Thyroid gland (tissue), 4 donors: Measurements from ENCODE around the gene SIGLEC15. TPM values are rescaled to one million over a fixed set of nuclear protein-coding genes. Genes with fewer than 3 reads are reported as not detected.
"Not testable (repeated sequence)": the region's sequence is repeated elsewhere in the genome, so short reads cannot be mapped to it uniquely, and the experiment has no call there.

Experiments used
- DNase-seq, 2 donors: peaks; one replicate each; pipeline ENCODE4 v3.0.0-alpha.2; 2019
- H3K27ac ChIP-seq, 3 donors: fragments of 200-600 bp; sonication (generic); 1 replicate in 2 of 3; 2 replicates in 1 of 3; pipeline ENCODE4 v1.5.1; 2016 to 2019; ENCODE audit warnings: mild to moderate bottlenecking in 1 of 3, moderate library complexity in 1 of 3
- H3K27me3 ChIP-seq: fragments of 200-600 bp; sonication (generic); one replicate; pipeline ENCODE4 v1.5.1; 2019
- H3K36me3 ChIP-seq, 2 donors: fragments of 200-600 bp; sonication (generic); one replicate each; pipeline ENCODE4 v1.5.1; 2016 to 2019
- H3K4me1 ChIP-seq, 2 donors: fragments of 200-600 bp; sonication (generic); one replicate each; pipeline ENCODE4 v1.5.1; 2017 to 2019
- H3K4me3 ChIP-seq, 3 donors: fragments of 200-600 bp; sonication (generic); replicated peaks in 1 of 3; 1 replicate in 2 of 3; 2 replicates in 1 of 3; pipeline ENCODE4 v1.5.1; 2016; ENCODE audit warnings: mild to moderate bottlenecking in 1 of 3
- H3K9me3 ChIP-seq: fragments of 200-600 bp; sonication (generic); one replicate; pipeline ENCODE4 v1.5.1; 2017
- CTCF ChIP-seq, 6 experiments: fragments of 200-600 bp in 3 of 6; fragments of 450-650 bp in 3 of 6; sonication (generic) in 3 of 6; IDR thresholded peaks; one replicate each; pipeline ENCODE4 v1.5.1; 2016 to 2019; ENCODE audit warnings: antibody characterized with exemption in 6 of 6, mild to moderate bottlenecking in 2 of 6, inconsistent platforms in 1 of 6, moderate library complexity in 1 of 6
- POLR2A ChIP-seq, 2 donors: fragments of 450-650 bp; IDR thresholded peaks; one replicate each; pipeline ENCODE4 v1.6.1; 2017; ENCODE audit warnings: antibody characterized with exemption in 2 of 2, mild to moderate bottlenecking in 2 of 2, moderate library complexity in 1 of 2
- WGBS, 2 donors: methylation state at CpG; one replicate each; pipeline ENCODE4 v1.1.5; 2017; 5-methylcytosine and 5-hydroxymethylcytosine counted together
- intact Hi-C: fragments of 100-400 bp; cut with DNase I; formaldehyde crosslinking; loops from one replicate; pipeline ENCODE4 v1.15.1; 2023
- total RNA-seq, 4 donors: library from RNA; depleted of rRNA; stranded (reverse); fragments of >200 nt; gene quantifications; one replicate each; pipeline ENCODE4 v1.2.3, GENCODE V29; 2016

Gene SIGLEC15
- total RNA-seq, 4 donors from 2014 or later: 0.33 to 4.0 (median 0.54) TPM; not detected in 1

GRCh38 chr18:45805551-45805950 lies 19.9 kb upstream of the SIGLEC15 start:
- Histone ChIP-seq H3K9me3 (no peaks in the 10 kb centered on the region), H3K4me3 (no peak overlapping the region), H3K36me3 (no peaks in the 10 kb centered on the region), H3K27ac (no peak overlapping the region), H3K27me3 (no peaks in the 10 kb centered on the region), H3K4me1 (no peaks in the 10 kb centered on the region)
- intact Hi-C loops: no loop called here
- DNase-seq: no peak
- TF ChIP-seq CTCF (IDR thresholded peaks at IDR 0.05): no peak
- no peak for TF ChIP-seq POLR2A (IDR thresholded peaks at IDR 0.05)

DNA sequence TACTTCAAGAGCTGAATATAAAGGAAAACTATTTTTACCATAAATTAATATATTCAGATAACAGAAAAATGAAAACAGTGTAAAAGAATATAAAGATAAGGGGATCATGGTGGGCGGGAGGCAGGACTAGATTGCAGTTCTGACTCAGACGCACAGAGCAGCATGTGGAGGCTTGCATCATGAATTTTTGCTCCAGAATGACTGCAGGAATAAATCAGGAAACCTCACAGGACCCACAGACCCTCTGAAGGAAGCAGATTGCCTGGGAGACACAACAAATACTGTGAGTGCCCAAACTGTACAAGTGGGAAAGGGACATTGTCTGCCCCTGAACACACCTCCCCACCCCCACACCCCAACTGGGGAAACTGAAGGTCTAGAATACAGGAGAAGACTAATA lies 19.2 kb upstream of the SIGLEC15 start:
- intact Hi-C loops: no loop called here
- no peaks in the 10 kb centered on the region for H3K9me3 ChIP-seq
- no peaks in the 10 kb centered on the region for H3K4me1 ChIP-seq
- no peak overlapping the region for H3K4me3 ChIP-seq
- H3K27me3 ChIP-seq: no peaks in the 10 kb centered on the region
- no peaks in the 10 kb centered on the region for H3K36me3 ChIP-seq
- no peak overlapping the region for H3K27ac ChIP-seq
- WGBS, 2 donors: 76 to 78% methylated on average over 2 of the region's 2 CpGs
- DNase-seq: no peak
- TF ChIP-seq CTCF (IDR thresholded peaks at IDR 0.05) (no peak), POLR2A (IDR thresholded peaks at IDR 0.05) (no peak)

DNA sequence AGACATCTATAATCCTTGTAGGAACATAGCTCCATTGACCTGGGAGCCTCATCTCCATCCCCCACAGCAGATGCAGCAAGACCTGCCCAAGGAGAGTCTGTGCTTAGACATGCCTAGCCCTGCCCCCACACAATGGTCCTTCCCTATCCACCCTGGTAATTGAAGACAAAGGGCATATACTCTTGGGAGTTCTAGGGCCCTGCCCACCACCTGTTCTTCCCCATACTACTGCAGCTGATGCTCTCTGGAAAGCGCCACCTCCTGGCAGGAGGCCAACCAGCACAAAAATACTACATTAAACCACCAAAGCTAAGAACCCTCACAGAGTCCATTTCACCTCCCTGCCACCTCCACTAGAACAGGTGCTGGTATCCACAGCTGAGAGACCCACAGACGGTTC lies 18.3 kb upstream of the SIGLEC15 start:
- H3K9me3 ChIP-seq, H3K4me1 ChIP-seq, DNase-seq, H3K27ac ChIP-seq, H3K4me3 ChIP-seq, intact Hi-C loops, H3K36me3 ChIP-seq, H3K27me3 ChIP-seq: not testable (repeated sequence)
- WGBS, 2 donors: 37 to 40% methylated on average over 2 of the region's 2 CpGs

- H3K27me3 ChIP-seq, H3K4me3 ChIP-seq, H3K9me3 ChIP-seq, H3K4me1 ChIP-seq, H3K27ac ChIP-seq, intact Hi-C loops, H3K36me3 ChIP-seq, DNase-seq: not testable (repeated sequence)
These were observed 10.7 kb upstream of the SIGLEC15 start for GRCh38 chr18:45814733-45815132.

- DNase-seq: no peak
- Histone ChIP-seq H3K9me3 (no peaks in the 10 kb centered on the region), H3K4me3 (no peak overlapping the region), H3K27me3 (no peaks in the 10 kb centered on the region), H3K36me3 (no peaks in the 10 kb centered on the region), H3K27ac (no peak overlapping the region), H3K4me1 (no peaks in the 10 kb centered on the region)
- intact Hi-C loops: no loop called here
- TF ChIP-seq POLR2A (IDR thresholded peaks at IDR 0.05): no peak
- no peak for TF ChIP-seq CTCF (IDR thresholded peaks at IDR 0.05)
- 82 to 83% methylated on average over 1 of the region's 1 CpG for WGBS, 2 donors
These were observed 7.9 kb upstream of the SIGLEC15 start for GRCh38 chr18:45817543-45817942.

DNA sequence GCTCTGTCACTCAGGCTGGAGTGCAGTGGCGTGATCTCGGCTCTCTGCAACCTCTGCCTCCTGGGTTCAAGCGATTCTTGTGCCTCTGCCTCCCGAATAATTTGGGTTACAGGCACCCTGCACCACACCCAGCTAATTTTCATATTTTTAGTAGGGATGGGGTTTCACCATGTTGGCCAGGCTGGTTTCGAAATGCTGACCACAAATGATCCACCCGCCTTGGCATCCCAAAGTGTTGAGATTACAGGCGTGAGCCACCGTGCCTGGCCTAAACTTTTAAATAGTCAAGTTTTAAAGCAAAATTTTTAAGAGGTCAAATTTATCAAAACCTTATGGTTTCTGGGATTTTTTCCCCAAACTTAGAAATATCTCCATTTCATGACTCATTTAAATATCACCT lies 6.7 kb upstream of the SIGLEC15 start:
- WGBS, 2 donors: 88 to 91% methylated on average over 8 of the region's 8 CpGs
- H3K27ac ChIP-seq, H3K9me3 ChIP-seq, H3K4me3 ChIP-seq, intact Hi-C loops, H3K27me3 ChIP-seq, H3K4me1 ChIP-seq, DNase-seq, H3K36me3 ChIP-seq: not testable (repeated sequence)

DNA sequence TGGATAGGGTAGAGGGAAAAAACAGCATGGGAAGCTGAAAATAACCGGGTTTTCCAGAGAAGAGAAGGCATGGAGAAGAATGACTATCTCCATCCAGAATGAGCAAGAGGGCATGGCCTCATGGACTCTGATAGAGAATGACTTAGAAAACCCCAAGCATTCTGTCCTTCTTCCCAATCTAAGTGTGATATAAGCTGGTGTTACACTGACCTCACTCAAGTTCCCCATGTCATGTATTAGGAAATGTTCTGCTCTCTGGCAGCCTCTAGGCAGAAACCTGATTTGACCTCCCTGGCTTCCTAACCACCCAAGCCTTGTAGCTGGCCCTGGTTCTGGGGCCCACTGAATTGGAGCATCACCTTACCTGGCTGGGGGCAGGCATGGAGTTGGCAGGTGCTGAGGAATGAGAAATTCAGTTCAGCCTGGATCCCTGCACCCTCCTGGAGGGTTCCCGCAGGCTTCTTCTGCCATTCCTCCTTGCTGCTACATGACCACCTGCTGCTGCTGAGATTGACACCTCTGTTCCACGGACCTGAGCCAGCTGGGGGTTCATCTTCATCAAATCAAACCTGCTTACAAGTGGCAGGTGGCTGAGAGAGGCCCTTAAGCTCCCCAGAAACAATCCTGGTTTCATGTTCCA lies 5.2 kb upstream of the SIGLEC15 start:
- H3K4me3 ChIP-seq: no peak overlapping the region
- WGBS, 2 donors: 61 to 69% methylated on average over 3 of the region's 3 CpGs
- no peak for DNase-seq
- H3K27me3 ChIP-seq: no peaks in the 10 kb centered on the region
- no peaks in the 10 kb centered on the region for H3K36me3 ChIP-seq
- intact Hi-C loops: no loop called here
- TF ChIP-seq CTCF (IDR thresholded peaks at IDR 0.05): no peak
- no peak for TF ChIP-seq POLR2A (IDR thresholded peaks at IDR 0.05)
- H3K4me1 ChIP-seq: no peaks in the 10 kb centered on the region
- H3K9me3 ChIP-seq: no peaks in the 10 kb centered on the region
- no peak overlapping the region for H3K27ac ChIP-seq
